Measurements from ENCODE around the gene HSP90AB1. TPM values are rescaled to one million over a fixed set of nuclear protein-coding genes. Genes with fewer than 3 reads are reported as not detected.

Gene HSP90AB1
- total and polyA plus RNA-seq, 11 donors, result 375 to 1,040 (median 857) TPM

GRCh38 chr6:44221961-44222335 is 25.0 kb upstream of the HSP90AB1 start:
- 26 to 56% (median 47%) methylated on average over 2 of the region's 2 CpGs for WGBS, 4 donors
- Histone ChIP-seq H3K4me3 (peak overlapping the region in 9 of 12 donors; percentile 23 to 88 (median 75)), H3K27me3 (no peaks in the 10 kb centered on the region), H3K4me1 (peaks cover 9 to 95% (median 85%) of the 10 kb centered on the region in 12 donors), H3K36me3 (no peaks in the 10 kb centered on the region), H3K9me3 (no peaks in the 10 kb centered on the region), H3K27ac (peak overlapping the region; percentile 54 to 99 (median 92))
- ATAC-seq, result no peak
- DNase-seq, result no peak
- intact Hi-C loops (cut with DNase I), result loop anchor here in 4 of 10 donors (1.0 to 5.0 kb wide), 4 partner anchors 13 to 45 kb away; no protein-coding TSS in a partner anchor
- TF ChIP-seq POLR2A (IDR thresholded peaks at IDR 0.05) (no peak), CTCF (IDR thresholded peaks at IDR 0.05) (no peak)

- H3K36me3 ChIP-seq, result no peaks in the 10 kb centered on the region
- peak overlapping the region; percentile 54 to 99 (median 92) for H3K27ac ChIP-seq
- intact Hi-C loops (cut with DNase I), result loop anchor here in 1 of 10 donors (5.0 kb wide), 1 partner anchor 45 kb away; no protein-coding TSS in a partner anchor
- no peak for ATAC-seq
- peak overlapping the region; percentile 39 to 88 (median 72) for H3K4me3 ChIP-seq
- peak in 1 of 5 donors; percentile 33 for DNase-seq
- peaks cover 9 to 95% (median 83%) of the 10 kb centered on the region in 12 donors for H3K4me1 ChIP-seq
- 14 to 21% (median 19%) methylated on average over 26 of the region's 26 CpGs for WGBS, 4 donors
- H3K9me3 ChIP-seq, result no peaks in the 10 kb centered on the region
- no peaks in the 10 kb centered on the region for H3K27me3 ChIP-seq
- TF ChIP-seq CTCF (IDR thresholded peaks at IDR 0.05) (no peak), POLR2A (IDR thresholded peaks at IDR 0.05) (no peak)
These were observed 24.2 kb upstream of the HSP90AB1 start for GRCh38 chr6:44222486-44223318.

- 0 to 1% (median 1%) methylated on average over 2 to 73 of the region's 73 CpGs for WGBS, 4 donors
- peak in 7 of 12 donors; percentile 5 to 35 (median 14) for TF ChIP-seq CTCF (IDR thresholded peaks at IDR 0.05)
- peak in 1 of 2 donors; percentile 45 for TF ChIP-seq POLR2A (IDR thresholded peaks at IDR 0.05)
- Histone ChIP-seq H3K27ac (peak within 1 kb of the TSS; percentile 54 to 99 (median 92)), H3K36me3 (no peaks in the 10 kb centered on the region), H3K27me3 (no peaks in the 10 kb centered on the region), H3K4me1 (peaks cover 9 to 95% (median 82%) of the 10 kb centered on the region in 12 donors), H3K4me3 (peak within 1 kb of the TSS; percentile 39 to 88 (median 72)), H3K9me3 (no peaks in the 10 kb centered on the region)
- ATAC-seq, result peak in 3 of 4 donors; percentile 4 to 50 (median 40)
- intact Hi-C loops (cut with DNase I), result loop anchor here in 1 of 10 donors (5.0 kb wide), 1 partner anchor 46 kb away; no protein-coding TSS in a partner anchor
- peak; percentile 81 to 91 (median 87) for DNase-seq
These were observed 23.4 kb upstream of the HSP90AB1 start, which contains the start of gene SLC29A1 for GRCh38 chr6:44223319-44224028. Gene SLC29A1 (plus strand): TSS chr6:44223595. CDS start chr6:44227314, 3,719 bp downstream.

Measured in heart left ventricle (tissue), 16 donors.